Measurements from ENCODE around the gene MDM2.

MDM2 gene

DNA sequence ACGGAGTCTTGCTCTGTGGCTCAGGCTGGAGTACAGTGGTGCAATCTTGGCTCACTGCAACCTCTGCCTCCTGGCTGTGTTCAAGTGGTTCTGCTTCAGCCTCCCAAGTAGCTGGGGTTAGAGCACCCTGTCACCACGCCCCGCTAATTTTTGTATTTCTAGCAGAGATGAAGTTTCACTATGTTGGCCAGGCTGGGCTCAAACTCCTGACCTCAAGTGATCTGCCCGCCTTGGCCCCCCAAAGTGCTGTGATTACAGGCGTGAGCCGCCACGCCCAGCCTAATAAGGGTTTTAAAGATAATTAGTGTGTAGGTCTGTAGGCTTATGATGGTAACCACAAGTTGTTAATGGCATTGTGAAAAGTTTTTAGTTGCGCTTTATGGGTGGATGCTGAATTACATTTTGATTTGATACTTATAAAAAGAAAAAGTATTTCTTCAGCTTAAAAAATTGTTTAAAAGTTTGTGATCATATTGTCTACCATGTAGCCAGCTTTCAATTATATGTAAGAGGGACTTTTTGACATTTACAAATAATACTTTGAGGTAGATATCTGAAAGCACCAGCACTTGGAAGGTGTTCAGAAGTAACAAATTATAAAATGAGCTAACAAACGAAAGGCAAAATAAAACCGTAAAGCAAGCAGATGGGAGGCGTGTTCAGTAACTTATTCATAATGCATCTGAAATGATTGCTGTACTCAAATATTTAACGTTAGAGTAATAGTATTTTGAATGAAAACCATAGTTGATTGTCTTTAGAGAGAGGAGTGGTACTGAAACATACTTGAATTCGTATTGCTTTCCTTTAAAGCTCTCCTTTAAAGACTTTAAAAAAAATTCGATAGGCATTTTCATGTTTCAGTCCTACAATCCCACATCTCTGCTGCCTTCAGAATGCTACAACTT is 37.1 kb downstream of the MDM2 start:
- Histone ChIP-seq H3K4me2 (ENCODE audit: low read length) (no peak overlapping the region), H3K9me2 (replicated peaks; ENCODE audit: control insufficient read depth, low read length) (no peaks in the 10 kb centered on the region), H4K20me1 (ENCODE audit: control insufficient read depth, insufficient read depth, low read depth, low read length) (0 out of 2 replicates have a peak, but pooled peaks cover 7% of the 10 kb centered on the region), H3K4me3 (ENCODE audit: low read length) (no peak overlapping the region), H3K9me3 (ENCODE audit: control insufficient read depth, insufficient read depth, low read length) (no peaks in the 10 kb centered on the region), H3K27ac (ENCODE audit: low read depth, low read length) (no peak overlapping the region), H3K36me3 (ENCODE audit: control insufficient read depth, low read length) (peaks cover 40% of the 10 kb centered on the region), H3K27me3 (ENCODE audit: control insufficient read depth, low read length) (no peaks in the 10 kb centered on the region), H3K79me2 (ENCODE audit: control insufficient read depth, low read length) (peaks cover 6% of the 10 kb centered on the region), H3K4me1 (ENCODE audit: control insufficient read depth, low read length) (no peaks in the 10 kb centered on the region), H3F3A (ENCODE audit: control insufficient read depth, insufficient read depth) (peaks cover 62% of the 10 kb centered on the region)
- TF ChIP-seq EZH2phosphoT487 (IDR thresholded peaks at IDR 0.05; ENCODE audit: borderline replicate concordance, low read length) = no peak
- TF ChIP-seq CTCF (IDR thresholded peaks at IDR 0.05; ENCODE audit: low read depth, low read length, poor library complexity, severe bottlenecking) = no peak

DNA sequence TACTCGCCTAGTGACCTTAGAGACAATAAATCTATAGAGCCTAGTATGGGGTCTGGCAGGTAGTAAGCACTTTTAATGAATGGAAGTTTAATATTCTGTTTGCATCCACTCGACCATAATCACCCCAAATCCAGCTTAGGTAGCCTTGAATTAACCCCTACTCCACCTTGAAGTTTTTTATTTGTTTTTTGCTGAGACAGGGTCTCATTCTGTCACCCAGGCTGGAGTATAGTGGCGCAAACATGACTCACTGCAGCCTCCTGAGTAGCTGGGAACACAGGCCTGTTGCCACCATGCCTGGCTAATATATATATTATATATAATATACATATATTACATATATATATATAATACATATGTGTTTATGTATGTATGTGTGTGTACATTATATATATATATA is 38.8 kb downstream of the MDM2 start:
- peaks cover 2% of the 10 kb centered on the region for H3K79me2 ChIP-seq (ENCODE audit: control insufficient read depth, low read length)
- H3F3A ChIP-seq (ENCODE audit: control insufficient read depth, insufficient read depth) = peaks cover 64% of the 10 kb centered on the region
- H3K9me3 ChIP-seq (ENCODE audit: control insufficient read depth, insufficient read depth, low read length) = no peaks in the 10 kb centered on the region
- no peak overlapping the region for H3K27ac ChIP-seq (ENCODE audit: low read depth, low read length)
- no peaks in the 10 kb centered on the region for H3K9me2 ChIP-seq (replicated peaks; ENCODE audit: control insufficient read depth, low read length)
- 0 out of 2 replicates have a peak, but pooled peaks cover 5% of the 10 kb centered on the region for H4K20me1 ChIP-seq (ENCODE audit: control insufficient read depth, insufficient read depth, low read depth, low read length)
- H3K36me3 ChIP-seq (ENCODE audit: control insufficient read depth, low read length) = peaks cover 23% of the 10 kb centered on the region
- H3K4me2 ChIP-seq (ENCODE audit: low read length) = no peak overlapping the region
- H3K27me3 ChIP-seq (ENCODE audit: control insufficient read depth, low read length) = no peaks in the 10 kb centered on the region
- H3K4me3 ChIP-seq (ENCODE audit: low read length) = no peak overlapping the region
- no peak for TF ChIP-seq CTCF (IDR thresholded peaks at IDR 0.05; ENCODE audit: low read depth, low read length, poor library complexity, severe bottlenecking)
- TF ChIP-seq EZH2phosphoT487 (IDR thresholded peaks at IDR 0.05; ENCODE audit: borderline replicate concordance, low read length) = no peak
- peaks cover 4% of the 10 kb centered on the region; the same call in 1 of the 2 replicates for H3K4me1 ChIP-seq (ENCODE audit: control insufficient read depth, low read length)

- no peaks in the 10 kb centered on the region for H3K9me3 ChIP-seq (ENCODE audit: control insufficient read depth, insufficient read depth, low read length)
Measured at GRCh38 chr12:68850390-68850789, 42.4 kb downstream of the MDM2 start.

More at GRCh38 chr12:68850390-68850789, 42.4 kb downstream of the MDM2 start:
- Histone ChIP-seq H3K4me2 (ENCODE audit: low read length) (no peak overlapping the region), H3K4me3 (ENCODE audit: low read length) (no peak overlapping the region), H3F3A (ENCODE audit: control insufficient read depth, insufficient read depth) (peaks cover 38% of the 10 kb centered on the region), H3K36me3 (ENCODE audit: control insufficient read depth, low read length) (no peaks in the 10 kb centered on the region), H3K9me2 (replicated peaks; ENCODE audit: control insufficient read depth, low read length) (no peaks in the 10 kb centered on the region), H4K20me1 (ENCODE audit: control insufficient read depth, insufficient read depth, low read depth, low read length) (no peaks in the 10 kb centered on the region), H3K4me1 (ENCODE audit: control insufficient read depth, low read length) (peaks cover 4% of the 10 kb centered on the region; the same call in 1 of the 2 replicates), H3K27ac (ENCODE audit: low read depth, low read length) (no peak overlapping the region), H3K27me3 (ENCODE audit: control insufficient read depth, low read length) (no peaks in the 10 kb centered on the region), H3K79me2 (ENCODE audit: control insufficient read depth, low read length) (no peaks in the 10 kb centered on the region)
- no peak for TF ChIP-seq CTCF (IDR thresholded peaks at IDR 0.05; ENCODE audit: low read depth, low read length, poor library complexity, severe bottlenecking)
- TF ChIP-seq EZH2phosphoT487 (IDR thresholded peaks at IDR 0.05; ENCODE audit: borderline replicate concordance, low read length) = no peak
